H1 (cell line): Measurements from ENCODE around the gene CD47. TPM values are rescaled to one million over a fixed set of nuclear protein-coding genes. Genes with fewer than 3 reads are reported as not detected.

Experiments
- CTCF ChIA-PET: fragments of 300-600 bp; sonication (Branson Sonifier 250); formaldehyde crosslinking; loops from one replicate; lab custom pipeline; 2021; ENCODE audit not compliant: partially characterized antibody; lab: Charles Lee
- POLR2A ChIA-PET: fragments of 300-600 bp; sonication (Branson Sonifier 250); formaldehyde crosslinking; loops from one replicate; lab custom pipeline; 2021; ENCODE audit warnings: inconsistent platforms; ENCODE audit not compliant: partially characterized antibody; lab: Charles Lee
- DNase-seq, 2 experiments: peaks; one replicate each; pipeline versions ENCODE4 v3.0.0 to v3.0.0-alpha.2; 2010 to 2022; ENCODE audit warnings: low spot score in 2 of 2, low read depth in 1 of 2, mixed read lengths in 1 of 2
- FAIRE-seq: peaks from 2 replicates; lab custom pipeline; 2011; peaks lifted over from hg19 to GRCh38; lab: Jason Lieb, UNC
- H2AFZ ChIP-seq: 2 replicates; pipeline ENCODE4 v1.8.1; 2012; ENCODE audit warnings: low read length, inconsistent platforms
- H2AK5ac ChIP-seq: 2 replicates; pipeline ENCODE4 v1.6.1; 2013; ENCODE audit warnings: low read depth, low read length
- H2BK120ac ChIP-seq: replicated peaks from 2 replicates; pipeline ENCODE3; 2013; ENCODE audit warnings: low read depth, low read length, inconsistent platforms
- H2BK12ac ChIP-seq: 2 replicates; pipeline ENCODE4 v1.6.1; 2013; ENCODE audit warnings: low read depth, low read length
- H2BK15ac ChIP-seq: 2 replicates; pipeline ENCODE4 v1.6.1; 2013; ENCODE audit warnings: low read length
- H2BK20ac ChIP-seq: 2 replicates; pipeline ENCODE4 v1.6.1; 2013; ENCODE audit warnings: low read length
- H2BK5ac ChIP-seq: 2 replicates; pipeline ENCODE4 v1.6.1; 2013; ENCODE audit warnings: low read depth, low read length
- H3K14ac ChIP-seq: 2 replicates; pipeline ENCODE4 v1.6.1; 2013; ENCODE audit warnings: inconsistent platforms; ENCODE audit not compliant: insufficient read length
- H3K18ac ChIP-seq: 2 replicates; pipeline ENCODE4 v1.6.1; 2013; ENCODE audit warnings: low read length; ENCODE audit errors: extremely low read depth
- H3K23ac ChIP-seq: 2 replicates; pipeline ENCODE4 v1.6.1; 2013; ENCODE audit warnings: inconsistent platforms; ENCODE audit not compliant: insufficient read length
- H3K23me2 ChIP-seq: 2 replicates; pipeline ENCODE4 v1.6.1; 2013; ENCODE audit warnings: low read depth, low read length
- H3K27ac ChIP-seq: 2 replicates; pipeline ENCODE4 v1.6.1; 2011; ENCODE audit warnings: low read depth, low read length, inconsistent platforms
- H3K27me3 ChIP-seq, 4 experiments: replicated peaks in 1 of 4; 1 replicate in 1 of 4; 2 replicates in 3 of 4; pipeline versions ENCODE4 v1.6.1 to v1.8.1; 2011 to 2013; ENCODE audit warnings: low read length in 3 of 4, mild to moderate bottlenecking in 3 of 4, inconsistent platforms in 2 of 4, mixed read lengths in 2 of 4, moderate library complexity in 1 of 4; ENCODE audit not compliant: control insufficient read depth in 3 of 4, insufficient read depth in 3 of 4; ENCODE audit errors: extremely low read depth in 1 of 4
- H3K36me3 ChIP-seq, 4 experiments: 2 replicates each; pipeline versions ENCODE4 v1.6.1 to v1.8.1; 2011 to 2013; ENCODE audit warnings: mild to moderate bottlenecking in 4 of 4, low read length in 3 of 4, moderate library complexity in 2 of 4, control low read depth in 1 of 4, inconsistent platforms in 1 of 4; ENCODE audit not compliant: insufficient read depth in 4 of 4, control insufficient read depth in 2 of 4
- H3K4ac ChIP-seq: replicated peaks from 2 replicates; pipeline ENCODE3; 2013; ENCODE audit warnings: low read length, low read depth, mixed read lengths, inconsistent platforms; ENCODE audit not compliant: insufficient read length
- H3K4me1 ChIP-seq, 4 experiments: replicated peaks in 1 of 4; 1 replicate in 1 of 4; 2 replicates in 3 of 4; pipeline versions ENCODE4 v1.6.1 to v1.8.1; 2011 to 2013; ENCODE audit warnings: low read length in 3 of 4, inconsistent platforms in 2 of 4, mixed read lengths in 1 of 4; ENCODE audit not compliant: insufficient read depth in 4 of 4, control insufficient read depth in 3 of 4
- H3K4me2 ChIP-seq, 2 experiments: 2 replicates each; pipeline versions ENCODE4 v1.6.1 to v1.8.1; 2011 to 2013; ENCODE audit warnings: low read depth in 2 of 2, low read length in 2 of 2, control low read depth in 1 of 2, inconsistent platforms in 1 of 2, mild to moderate bottlenecking in 1 of 2; ENCODE audit not compliant: insufficient read depth in 1 of 2
- H3K4me3 ChIP-seq, 4 experiments: fragments of 200-600, 300-600 bp in 1 of 4; sonication (generic), shearing (Covaris generic), sonication (Bioruptor Twin) in 1 of 4; 2 replicates each; pipeline versions ENCODE4 v1.5.1 to v1.8.1; 2011 to 2016; ENCODE audit warnings: low read length in 4 of 4, low read depth in 3 of 4, control low read depth in 2 of 4, inconsistent platforms in 2 of 4, mild to moderate bottlenecking in 2 of 4, mixed read lengths in 1 of 4, moderate library complexity in 1 of 4; ENCODE audit not compliant: insufficient read depth in 2 of 4; ENCODE audit errors: extremely low read depth in 1 of 4
- H3K56ac ChIP-seq: replicated peaks from 2 replicates; pipeline ENCODE3; 2013; ENCODE audit warnings: low read depth, mild to moderate bottlenecking, mixed read lengths, low read length, inconsistent platforms; ENCODE audit not compliant: insufficient read length
- H3K79me1 ChIP-seq: 2 replicates; pipeline ENCODE4 v1.6.1; 2013; ENCODE audit warnings: low read depth, low read length, control low read depth
- H3K79me2 ChIP-seq, 2 experiments: 2 replicates each; pipeline versions ENCODE4 v1.6.1 to v1.8.1; 2012 to 2013; ENCODE audit warnings: low read length in 2 of 2, mild to moderate bottlenecking in 2 of 2, inconsistent platforms in 1 of 2; ENCODE audit not compliant: insufficient read depth in 2 of 2, control insufficient read depth in 1 of 2
- H3K9ac ChIP-seq, 4 experiments: replicated peaks in 1 of 4; 1 replicate in 1 of 4; 2 replicates in 3 of 4; pipeline versions ENCODE4 v1.6.1 to v1.8.1; 2011 to 2013; ENCODE audit warnings: low read depth in 3 of 4, low read length in 3 of 4, control low read depth in 2 of 4, mild to moderate bottlenecking in 2 of 4, moderate library complexity in 2 of 4, inconsistent platforms in 1 of 4; ENCODE audit errors: extremely low read depth in 1 of 4
- H3K9me3 ChIP-seq, 2 experiments: 2 replicates each; pipeline versions ENCODE4 v1.6.1 to v1.8.1; 2012 to 2013; ENCODE audit warnings: mild to moderate bottlenecking in 2 of 2, moderate library complexity in 2 of 2, control low read depth in 1 of 2, inconsistent platforms in 1 of 2, low read depth in 1 of 2, low read length in 1 of 2, mixed read lengths in 1 of 2; ENCODE audit not compliant: insufficient read depth in 2 of 2
- H4K20me1 ChIP-seq, 2 experiments: replicated peaks in 1 of 2; 2 replicates each; pipeline versions ENCODE3 to v1.8.1; 2011 to 2013; ENCODE audit warnings: inconsistent platforms in 2 of 2, low read length in 2 of 2, mild to moderate bottlenecking in 1 of 2; ENCODE audit not compliant: insufficient read depth in 2 of 2, control insufficient read depth in 1 of 2
- H4K5ac ChIP-seq: 2 replicates; pipeline ENCODE4 v1.6.1; 2013; ENCODE audit warnings: low read length, low read depth, mixed read lengths, inconsistent platforms; ENCODE audit not compliant: insufficient read length
- H4K8ac ChIP-seq: 2 replicates; pipeline ENCODE4 v1.8.0; 2013; ENCODE audit warnings: mild to moderate bottlenecking, moderate library complexity, low read length, inconsistent platforms; ENCODE audit not compliant: insufficient read depth; ENCODE audit errors: extremely low read depth
- H4K91ac ChIP-seq: replicated peaks from 2 replicates; pipeline ENCODE3; 2013; ENCODE audit warnings: low read length, mixed read lengths, inconsistent platforms; ENCODE audit not compliant: insufficient read length
- BACH1 ChIP-seq: IDR thresholded peaks from 2 replicates; pipeline ENCODE4 v1.6.1; 2012; ENCODE audit warnings: low read length, improper control_type of control experiment
- BCL11A ChIP-seq, 2 experiments: IDR thresholded peaks; one replicate each; pipeline ENCODE4 v1.6.1; 2011; ENCODE audit warnings: low read depth in 2 of 2, low read length in 2 of 2, mild to moderate bottlenecking in 2 of 2
- BRCA1 ChIP-seq: IDR thresholded peaks from 2 replicates; pipeline ENCODE4 v1.6.1; 2012; ENCODE audit warnings: low read depth, low read length, improper control_type of control experiment
- EGR1 ChIP-seq: IDR thresholded peaks from 2 replicates; pipeline ENCODE4 v1.6.1; 2011; ENCODE audit warnings: low read depth, low read length, borderline replicate concordance
- HDAC6 ChIP-seq: IDR thresholded peaks from one replicate; pipeline ENCODE4 v1.7.1; 2012; ENCODE audit warnings: low read depth, mild to moderate bottlenecking, inconsistent platforms, low read length, moderate library complexity
- WGBS, 2 experiments: shearing (Covaris generic) in 1 of 2; methylation state at CpG; one replicate each; pipeline versions ENCODE4 v1.1.6 to v1.1.7; 2013 to 2015; ENCODE audit warnings: low lambda C conversion rate in 2 of 2, mixed read lengths in 2 of 2, inconsistent platforms in 1 of 2, low coverage in 1 of 2, missing lambda C conversion rate in 1 of 2; ENCODE audit not compliant: insufficient replicate concordance in 2 of 2, insufficient coverage in 1 of 2, insufficient read length in 1 of 2; ENCODE audit errors: extremely low coverage in 1 of 2, missing lambda C conversion rate in 1 of 2; 5-methylcytosine and 5-hydroxymethylcytosine counted together
- polyA plus RNA-seq, 7 experiments: library from polyadenylated mRNA; depleted of rRNA in 3 of 7; stranded (reverse) in 5 of 7; unstranded in 2 of 7; fragments of >200 nt in 5 of 7; fragments of 200-250 nt in 2 of 7; gene quantifications; 1 replicate in 5 of 7; 2 replicates in 1 of 7; 4 replicates in 1 of 7; pipeline versions ENCODE4 v1.2.1 to v1.2.3, GENCODE V29; 2011 to 2013; ENCODE audit warnings: missing spikeins in 2 of 7, mixed read lengths in 2 of 7
- total RNA-seq: library from RNA; stranded (reverse); fragmentation: NEBNext Ultra II Directional; extraction: Animal tissue kit (Norgen Biotek cat#: 25700); gene quantifications from 2 replicates; pipeline ENCODE4 v1.2.1, GENCODE V29; 2021

Gene CD47
- total and polyA plus RNA-seq, 2 of the 8 experiments (the other 6 are each of a cell fraction or from before 2014, with no cell fraction given) = 14.4 to 19.3 TPM

DNA sequence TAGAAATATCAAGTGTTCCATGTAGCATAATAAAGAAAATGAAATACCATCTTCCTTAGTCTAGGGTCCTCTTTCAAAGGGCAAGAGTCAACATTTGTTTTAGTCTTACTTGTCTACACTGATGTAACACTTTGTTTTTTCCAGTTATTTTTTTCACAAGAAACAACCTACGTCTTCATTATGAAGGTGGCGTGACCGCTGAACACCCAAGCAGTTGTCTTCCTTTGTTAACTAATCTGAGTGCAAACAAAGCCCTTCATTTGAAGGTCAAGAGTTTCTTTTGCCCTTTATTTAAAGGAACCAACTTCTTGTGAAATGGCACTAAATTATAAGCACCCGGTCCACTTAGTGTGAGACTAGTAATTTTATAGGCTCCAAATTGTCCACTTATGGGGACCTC lies 73.2 kb downstream of the CD47 start:
- Histone ChIP-seq H2BK120ac (no peak overlapping the region), H3K56ac (no peak overlapping the region), H3K4ac (no peak overlapping the region), H3K9me3 (no peaks in the 10 kb centered on the region), H3K79me1 (no peaks in the 10 kb centered on the region), H3K18ac (no peak overlapping the region), H4K5ac (no peak overlapping the region), H3K23me2 (no peaks in the 10 kb centered on the region), H2AFZ (no peak overlapping the region), H4K8ac (no peak overlapping the region), H3K4me1 (peaks cover 2 to 6% (median 3%) of the 10 kb centered on the region in 4 experiments; a peak in 3 of 7 replicates), H3K27me3 (no peaks in the 10 kb centered on the region; a peak in 1 of 7 replicates), H3K27ac (no peak overlapping the region), H4K91ac (no peak overlapping the region), H3K4me3 (no peak overlapping the region), H2BK5ac (no peak overlapping the region), H3K79me2 (no peaks in the 10 kb centered on the region), H2BK15ac (no peak overlapping the region), H3K9ac (no peak overlapping the region), H3K4me2 (no peak overlapping the region), H4K20me1 (no peaks in the 10 kb centered on the region), H3K23ac (no peak overlapping the region), H3K36me3 (no peaks in the 10 kb centered on the region), H2BK12ac (no peak overlapping the region)
- CTCF ChIA-PET = no interaction called here
- FAIRE-seq = no peak
- 83% methylated on average over 4 of the region's 4 CpGs; no CpG with 5 or more reads in 1 of the 2 experiments for WGBS, 2 experiments
- no peak for DNase-seq
- TF ChIP-seq HDAC6 (no peak), BACH1 (no peak), EGR1 (no peak), BRCA1 (no peak), BCL11A (IDR thresholded peaks at IDR 0.05; ENCODE audit: low read depth in 2 of 2, low read length in 2 of 2) (no peak)
- TF ChIP-seq, all 59 proteins: peak for 0
- no peak overlapping the region for H3K14ac ChIP-seq
- POLR2A ChIA-PET = no interaction called here
- H2AK5ac ChIP-seq = no peak overlapping the region
- no peak overlapping the region for H2BK20ac ChIP-seq
